ENCODE measurements around the gene TTLL8.

The TTLL8 gene

GRCh38 chr22:50076646-50077535 lies 18.8 kb upstream of the TTLL8 start:
- Histone ChIP-seq H3K56ac (ENCODE audit: low read length) (no peak overlapping the region), H3K4me3 (ENCODE audit: low read length) (no peak overlapping the region), H2BK15ac (replicated peaks; ENCODE audit: low read depth) (no peak overlapping the region), H4K5ac (ENCODE audit: low read length) (no peak overlapping the region), H2AK5ac (ENCODE audit: low read length) (no peak overlapping the region), H3K23ac (ENCODE audit: low read length) (no peak overlapping the region), H3K27me3 (ENCODE audit: insufficient read depth, low read length, poor library complexity) (no peaks in the 10 kb centered on the region), H3K27ac (ENCODE audit: low read depth, low read length) (no peak overlapping the region), H3K79me2 (ENCODE audit: control insufficient read depth, insufficient read depth, low read length) (no peaks in the 10 kb centered on the region), H3K18ac (ENCODE audit: low read length) (no peak overlapping the region), H3K9ac (ENCODE audit: low read length) (no peak overlapping the region), H3K36me3 (ENCODE audit: control insufficient read depth, insufficient read depth, low read length) (no peaks in the 10 kb centered on the region), H4K8ac (ENCODE audit: low read depth, low read length) (no peak overlapping the region), H3K79me1 (ENCODE audit: low read length) (no peaks in the 10 kb centered on the region), H3K4me2 (ENCODE audit: low read length) (no peak overlapping the region), H3K4ac (ENCODE audit: low read depth, low read length) (no peak overlapping the region), H2BK120ac (ENCODE audit: low read depth, low read length) (no peak overlapping the region), H2BK5ac (ENCODE audit: low read length) (no peak overlapping the region), H3K4me1 (ENCODE audit: control insufficient read depth, low read depth, low read length) (no peaks in the 10 kb centered on the region)
- no peak for DNase-seq
- WGBS (ENCODE audit: extremely low coverage, insufficient coverage, low lambda C conversion rate) = no CpG with 5 or more reads among the region's 43 CpGs

DNA sequence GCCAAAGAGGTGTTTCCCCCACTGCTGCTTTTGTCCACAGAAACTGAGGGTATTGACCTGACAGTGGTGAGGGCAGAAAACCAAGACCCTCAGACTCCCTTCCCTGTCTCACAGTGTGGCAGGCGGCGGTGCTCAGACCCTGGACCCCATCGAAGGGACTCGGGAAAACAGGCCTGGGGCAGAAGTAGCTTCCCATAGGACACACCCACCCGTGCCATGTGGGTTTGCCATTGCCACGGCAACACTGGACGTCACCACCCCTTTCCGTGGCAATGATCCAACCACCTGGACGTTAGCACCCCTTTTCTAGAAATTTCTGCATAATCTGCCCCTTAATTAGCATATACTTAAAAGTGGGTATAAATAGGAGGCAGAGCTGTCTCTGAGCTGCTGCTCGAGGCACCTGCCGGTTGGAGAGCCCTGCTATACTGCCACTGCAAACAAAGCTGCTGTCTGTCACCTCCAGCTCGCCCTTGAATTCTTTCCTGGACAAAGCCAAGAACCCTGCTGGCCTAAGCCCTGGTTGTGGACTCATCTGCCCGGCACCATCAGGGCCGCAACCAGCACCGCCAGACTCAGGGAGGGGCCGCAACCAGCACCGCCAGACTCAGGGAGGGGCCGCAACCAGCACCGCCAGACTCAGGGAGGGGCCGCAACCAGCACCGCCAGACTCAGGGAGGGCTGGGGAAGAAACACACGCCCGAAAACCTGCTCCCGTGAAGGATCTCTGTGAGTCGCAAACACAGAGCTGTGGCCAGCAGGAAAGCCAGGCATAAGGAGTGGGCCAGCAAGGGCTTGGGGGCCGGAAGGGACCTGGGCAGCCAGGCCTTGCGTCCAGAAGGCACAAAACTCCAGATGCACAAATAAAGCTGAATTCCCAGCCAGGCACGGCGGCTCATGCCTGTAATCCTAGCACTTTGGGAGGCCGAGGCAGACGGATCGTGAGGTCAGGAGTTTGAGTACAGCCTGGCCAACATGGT lies 16.7 kb upstream of the TTLL8 start:
- Histone ChIP-seq H3K4me1 (ENCODE audit: control insufficient read depth, low read depth, low read length) (no peaks in the 10 kb centered on the region), H2AK5ac (ENCODE audit: low read length) (no peak overlapping the region), H3K56ac (ENCODE audit: low read length) (no peak overlapping the region), H3K4ac (ENCODE audit: low read depth, low read length) (no peak overlapping the region), H3K4me3 (ENCODE audit: low read length) (no peak overlapping the region), H3K79me1 (ENCODE audit: low read length) (no peaks in the 10 kb centered on the region), H3K36me3 (ENCODE audit: control insufficient read depth, insufficient read depth, low read length) (no peaks in the 10 kb centered on the region), H2BK15ac (replicated peaks; ENCODE audit: low read depth) (no peak overlapping the region), H2BK120ac (ENCODE audit: low read depth, low read length) (no peak overlapping the region), H3K79me2 (ENCODE audit: control insufficient read depth, insufficient read depth, low read length) (no peaks in the 10 kb centered on the region), H2BK5ac (ENCODE audit: low read length) (no peak overlapping the region), H3K4me2 (ENCODE audit: low read length) (no peak overlapping the region), H3K18ac (ENCODE audit: low read length) (no peak overlapping the region), H4K8ac (ENCODE audit: low read depth, low read length) (no peak overlapping the region), H3K23ac (ENCODE audit: low read length) (no peak overlapping the region), H3K27me3 (ENCODE audit: insufficient read depth, low read length, poor library complexity) (no peaks in the 10 kb centered on the region), H4K5ac (ENCODE audit: low read length) (no peak overlapping the region), H3K9ac (ENCODE audit: low read length) (no peak overlapping the region), H3K27ac (ENCODE audit: low read depth, low read length) (no peak overlapping the region)
- WGBS (ENCODE audit: extremely low coverage, insufficient coverage, low lambda C conversion rate) = no CpG with 5 or more reads among the region's 32 CpGs
- DNase-seq = peak; percentile 74

- Histone ChIP-seq H3K9ac (ENCODE audit: low read length) (no peak overlapping the region), H3K4me2 (ENCODE audit: low read length) (no peak overlapping the region), H3K23ac (ENCODE audit: low read length) (no peak overlapping the region), H3K27ac (ENCODE audit: low read depth, low read length) (no peak overlapping the region), H3K36me3 (ENCODE audit: control insufficient read depth, insufficient read depth, low read length) (no peaks in the 10 kb centered on the region), H2BK5ac (ENCODE audit: low read length) (no peak overlapping the region), H3K4me3 (ENCODE audit: low read length) (no peak overlapping the region), H3K27me3 (ENCODE audit: insufficient read depth, low read length, poor library complexity) (no peaks in the 10 kb centered on the region), H3K79me1 (ENCODE audit: low read length) (no peaks in the 10 kb centered on the region), H4K8ac (ENCODE audit: low read depth, low read length) (no peak overlapping the region), H4K5ac (ENCODE audit: low read length) (no peak overlapping the region), H2BK120ac (ENCODE audit: low read depth, low read length) (no peak overlapping the region), H3K4me1 (ENCODE audit: control insufficient read depth, low read depth, low read length) (no peaks in the 10 kb centered on the region), H3K79me2 (ENCODE audit: control insufficient read depth, insufficient read depth, low read length) (no peaks in the 10 kb centered on the region), H3K18ac (ENCODE audit: low read length) (no peak overlapping the region), H2BK15ac (replicated peaks; ENCODE audit: low read depth) (no peak overlapping the region), H3K56ac (ENCODE audit: low read length) (no peak overlapping the region), H3K4ac (ENCODE audit: low read depth, low read length) (no peak overlapping the region), H2AK5ac (ENCODE audit: low read length) (no peak overlapping the region)
- WGBS (ENCODE audit: extremely low coverage, insufficient coverage, low lambda C conversion rate) = no CpG with 5 or more reads among the region's 17 CpGs
- peak; percentile 56 for DNase-seq
Observed at GRCh38 chr22:50074056-50074455, 16.0 kb upstream of the TTLL8 start.

DNA sequence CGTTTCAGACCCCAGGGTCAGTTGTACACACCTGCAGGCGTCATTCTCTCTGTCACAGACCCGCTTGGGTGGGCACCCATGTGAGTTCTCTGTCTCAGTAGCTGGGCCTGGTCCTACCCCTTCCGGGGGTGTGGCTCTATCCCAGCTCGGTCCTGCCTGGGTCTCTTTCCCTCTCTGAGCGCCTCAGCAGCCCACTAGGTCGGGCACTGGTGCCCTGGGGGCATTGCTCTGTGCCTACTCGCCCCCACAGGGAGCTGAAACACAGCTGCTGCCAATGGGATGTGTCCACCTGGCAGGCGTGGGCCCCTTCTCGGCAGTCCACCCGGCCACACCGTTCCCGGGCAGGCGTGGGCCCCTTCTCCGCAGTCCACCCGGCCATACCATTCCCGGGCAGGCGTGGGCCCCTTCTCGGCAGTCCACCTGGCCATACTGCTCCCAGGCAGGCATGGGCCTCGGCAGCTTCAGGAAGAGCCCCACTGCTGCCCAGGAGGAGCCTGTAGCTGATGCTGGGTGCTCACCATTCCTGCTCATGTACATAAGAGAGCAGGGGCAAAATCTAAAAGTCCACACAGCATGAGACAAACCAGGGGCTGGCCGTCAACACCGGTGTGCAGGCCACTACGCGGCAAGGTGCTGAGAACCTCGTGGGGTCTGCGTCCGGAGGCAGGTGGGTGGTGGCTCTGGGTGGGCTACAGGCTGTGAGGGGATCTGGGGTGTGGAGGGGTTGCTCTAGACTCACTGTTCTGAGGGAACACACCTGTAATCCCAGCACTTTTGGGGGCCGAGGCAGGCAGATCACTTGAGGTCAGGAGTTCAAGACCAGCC lies 14.8 kb upstream of the TTLL8 start:
- no peak for DNase-seq
- H3K18ac ChIP-seq (ENCODE audit: low read length) = no peak overlapping the region
- H4K8ac ChIP-seq (ENCODE audit: low read depth, low read length) = no peak overlapping the region
- no peaks in the 10 kb centered on the region for H3K27me3 ChIP-seq (ENCODE audit: insufficient read depth, low read length, poor library complexity)
- H3K23ac ChIP-seq (ENCODE audit: low read length) = no peak overlapping the region
- no peak overlapping the region for H3K9ac ChIP-seq (ENCODE audit: low read length)
- H2BK120ac ChIP-seq (ENCODE audit: low read depth, low read length) = no peak overlapping the region
- no peak overlapping the region for H3K4me2 ChIP-seq (ENCODE audit: low read length)
- no CpG with 5 or more reads among the region's 28 CpGs for WGBS (ENCODE audit: extremely low coverage, insufficient coverage, low lambda C conversion rate)
- H3K79me1 ChIP-seq (ENCODE audit: low read length) = no peaks in the 10 kb centered on the region
- H2BK5ac ChIP-seq (ENCODE audit: low read length) = no peak overlapping the region
- H2BK15ac ChIP-seq (replicated peaks; ENCODE audit: low read depth) = no peak overlapping the region
- no peak overlapping the region for H3K56ac ChIP-seq (ENCODE audit: low read length)
- H3K4ac ChIP-seq (ENCODE audit: low read depth, low read length) = no peak overlapping the region
- H3K79me2 ChIP-seq (ENCODE audit: control insufficient read depth, insufficient read depth, low read length) = no peaks in the 10 kb centered on the region
- no peak overlapping the region for H2AK5ac ChIP-seq (ENCODE audit: low read length)
- no peaks in the 10 kb centered on the region for H3K4me1 ChIP-seq (ENCODE audit: control insufficient read depth, low read depth, low read length)
- H3K27ac ChIP-seq (ENCODE audit: low read depth, low read length) = no peak overlapping the region
- no peaks in the 10 kb centered on the region for H3K36me3 ChIP-seq (ENCODE audit: control insufficient read depth, insufficient read depth, low read length)
- no peak overlapping the region for H4K5ac ChIP-seq (ENCODE audit: low read length)
- no peak overlapping the region for H3K4me3 ChIP-seq (ENCODE audit: low read length)

DNA sequence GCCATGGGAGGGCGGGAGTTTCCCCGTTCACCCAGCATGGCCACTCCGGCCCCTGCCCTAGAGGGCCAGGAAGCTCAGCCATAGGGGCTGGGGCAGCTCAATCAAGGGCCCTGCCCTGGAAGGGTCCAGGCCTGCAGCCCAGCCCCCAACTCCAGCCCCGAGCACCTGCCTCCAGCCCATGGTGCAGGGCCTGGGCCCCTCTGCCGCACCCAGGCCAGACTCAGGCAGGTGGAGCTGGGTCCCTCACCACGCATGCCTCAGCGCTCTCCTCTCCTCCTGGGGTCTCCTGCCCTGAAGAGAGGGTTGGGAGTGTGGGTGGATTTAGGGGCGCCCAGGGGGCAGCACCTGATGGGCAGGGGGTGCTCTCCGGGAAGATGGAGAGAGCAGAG lies 14.1 kb upstream of the TTLL8 start:
- Histone ChIP-seq H3K27ac (ENCODE audit: low read depth, low read length) (no peak overlapping the region), H3K79me2 (ENCODE audit: control insufficient read depth, insufficient read depth, low read length) (no peaks in the 10 kb centered on the region), H3K36me3 (ENCODE audit: control insufficient read depth, insufficient read depth, low read length) (no peaks in the 10 kb centered on the region), H4K8ac (ENCODE audit: low read depth, low read length) (no peak overlapping the region), H2BK120ac (ENCODE audit: low read depth, low read length) (no peak overlapping the region), H4K5ac (ENCODE audit: low read length) (no peak overlapping the region), H3K4me3 (ENCODE audit: low read length) (no peak overlapping the region), H3K4ac (ENCODE audit: low read depth, low read length) (no peak overlapping the region), H2AK5ac (ENCODE audit: low read length) (no peak overlapping the region), H3K27me3 (ENCODE audit: insufficient read depth, low read length, poor library complexity) (no peaks in the 10 kb centered on the region), H3K4me2 (ENCODE audit: low read length) (no peak overlapping the region), H3K9ac (ENCODE audit: low read length) (no peak overlapping the region), H3K56ac (ENCODE audit: low read length) (no peak overlapping the region), H2BK15ac (replicated peaks; ENCODE audit: low read depth) (no peak overlapping the region), H3K4me1 (ENCODE audit: control insufficient read depth, low read depth, low read length) (no peaks in the 10 kb centered on the region), H3K18ac (ENCODE audit: low read length) (no peak overlapping the region), H3K23ac (ENCODE audit: low read length) (no peak overlapping the region), H3K79me1 (ENCODE audit: low read length) (no peaks in the 10 kb centered on the region), H2BK5ac (ENCODE audit: low read length) (no peak overlapping the region)
- no CpG with 5 or more reads among the region's 9 CpGs for whole genome bisulfite sequencing (ENCODE audit: extremely low coverage, insufficient coverage, low lambda C conversion rate)
- DNase-seq = no peak
